ENCODE measurements around the gene PDGFB. TPM values are rescaled to one million over a fixed set of nuclear protein-coding genes. Genes with fewer than 3 reads are reported as not detected.

Gene PDGFB
- total RNA-seq, 1 experiment from 2014 or later = 20.9 TPM

- in situ Hi-C loops (cut with HindIII; ENCODE audit: low pct_unique_long_range_greater_than_20kb, low sequenced_read_pairs) = no loop called here
- DNase-seq (ENCODE audit: low read depth) = no peak
Measured at GRCh38 chr22:39188809-39189208, 56.0 kb downstream of the PDGFB start.

GRCh38 chr22:39185601-39186012 is 59.2 kb downstream of the PDGFB start:
- in situ Hi-C loops (cut with HindIII; ENCODE audit: low pct_unique_long_range_greater_than_20kb, low sequenced_read_pairs) = no loop called here
- no peak for DNase-seq (ENCODE audit: low read depth)

DNA sequence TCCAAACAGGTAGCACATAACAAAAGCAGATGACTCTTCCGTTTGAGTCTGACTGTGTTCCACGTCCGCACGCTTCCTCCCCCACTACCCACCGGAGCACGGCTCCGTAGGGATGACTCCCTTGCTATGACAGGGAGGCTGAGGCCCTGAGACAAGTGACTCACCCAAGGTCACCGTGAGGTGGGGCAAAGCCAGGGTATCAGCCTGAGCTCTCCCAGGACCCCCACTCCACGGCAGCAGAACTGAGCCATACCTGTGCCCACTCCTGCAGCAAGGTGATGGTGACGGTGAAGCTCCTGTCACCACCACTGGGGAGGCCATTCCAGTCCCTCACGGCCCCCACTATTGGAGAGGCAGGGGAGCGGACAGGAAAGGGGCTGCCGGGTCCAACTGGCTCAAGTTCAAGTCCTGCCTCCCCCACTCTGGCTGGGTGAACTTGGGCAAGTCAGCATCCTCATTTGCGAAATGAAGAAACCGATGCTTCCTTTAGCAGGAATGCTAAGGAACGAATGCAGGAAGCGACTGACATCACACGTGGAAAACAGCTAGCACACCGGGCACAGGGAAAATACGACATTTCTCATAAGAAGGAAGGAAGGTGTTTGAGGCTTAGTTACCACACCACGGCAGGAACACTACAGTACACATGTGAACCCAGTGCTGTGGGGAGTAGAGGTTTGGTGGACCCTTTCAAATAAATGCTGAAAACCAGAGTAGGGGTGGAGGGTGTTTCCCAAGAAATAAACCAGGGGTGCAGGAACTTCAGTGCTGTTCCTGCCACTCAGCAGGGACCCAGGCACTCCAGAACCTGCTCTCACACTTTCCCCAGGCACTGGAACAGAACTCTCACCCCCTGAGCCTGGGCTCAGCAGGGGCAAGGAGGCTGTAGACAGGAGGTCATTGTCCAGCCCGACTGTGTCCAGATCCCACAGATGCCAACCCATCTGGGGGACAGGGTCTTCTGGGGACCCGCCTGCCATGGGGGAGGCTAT is 59.9 kb downstream of the PDGFB start:
- peak; percentile 49 for DNase-seq (ENCODE audit: low read depth)
- in situ Hi-C loops (cut with HindIII; ENCODE audit: low pct_unique_long_range_greater_than_20kb, low sequenced_read_pairs) = no loop called here

DNA sequence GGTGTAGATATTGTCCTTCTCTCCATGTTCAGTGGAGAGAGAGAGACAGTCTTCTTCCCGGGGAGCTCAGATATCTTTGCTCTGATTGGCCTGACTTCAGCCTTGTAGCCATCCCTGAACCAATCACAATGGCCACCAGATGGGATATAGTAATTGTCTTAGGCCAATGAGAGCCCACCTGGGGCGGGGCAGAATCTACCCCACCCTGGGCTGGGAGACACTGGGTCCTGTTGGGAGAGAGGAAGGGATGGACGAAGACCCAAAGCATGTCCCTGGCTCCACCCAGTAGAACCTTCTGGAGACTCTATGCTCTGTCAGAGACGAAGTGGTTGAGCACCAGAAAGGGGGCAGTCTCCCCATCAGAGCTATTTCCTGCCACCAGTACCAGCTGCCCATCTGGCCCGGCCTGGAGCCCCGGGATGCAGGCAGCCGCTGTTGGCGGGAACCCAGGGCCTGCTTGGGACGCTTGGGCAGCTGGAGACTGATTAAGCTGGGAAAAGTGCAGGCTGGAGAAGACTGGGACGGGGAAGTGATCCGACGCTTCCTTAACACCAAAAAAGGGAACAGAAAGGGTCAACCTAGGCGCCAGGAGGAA is 60.7 kb downstream of the PDGFB start:
- DNase-seq (ENCODE audit: low read depth) = peak; percentile 83

DNA sequence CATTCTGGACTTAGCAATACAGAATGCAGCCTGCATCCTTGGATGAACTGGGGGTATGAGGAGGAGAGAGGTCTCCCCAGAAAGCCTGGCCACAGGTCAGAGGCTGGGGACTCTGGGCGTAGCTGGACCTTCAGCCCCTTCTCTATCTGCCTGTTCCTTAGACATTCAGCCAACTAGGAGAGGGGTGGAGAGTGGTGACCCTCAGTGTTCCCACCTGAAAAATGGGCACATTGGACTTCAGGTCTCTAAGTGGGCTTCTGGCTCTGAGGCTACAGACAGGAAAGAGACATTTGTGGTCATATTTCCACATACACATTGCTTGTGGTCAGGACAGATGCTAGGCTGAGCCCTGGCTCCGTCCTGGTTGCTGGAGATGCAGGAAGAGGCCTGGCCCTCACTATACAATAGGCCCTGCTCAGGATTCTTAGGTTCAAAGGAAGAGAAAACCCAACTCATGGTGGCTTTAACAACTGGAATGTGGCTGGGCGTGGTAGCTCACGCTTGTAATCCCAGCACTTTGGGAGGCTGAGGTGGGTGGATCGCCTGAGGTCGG is 62.2 kb downstream of the PDGFB start:
- in situ Hi-C loops (cut with HindIII; ENCODE audit: low pct_unique_long_range_greater_than_20kb, low sequenced_read_pairs) = no loop called here
- no peak for DNase-seq (ENCODE audit: low read depth)

More for the DNA sequence above, 60.7 kb downstream of the PDGFB start:
- in situ Hi-C loops (cut with HindIII; ENCODE audit: low pct_unique_long_range_greater_than_20kb, low sequenced_read_pairs) = no loop called here

DNA sequence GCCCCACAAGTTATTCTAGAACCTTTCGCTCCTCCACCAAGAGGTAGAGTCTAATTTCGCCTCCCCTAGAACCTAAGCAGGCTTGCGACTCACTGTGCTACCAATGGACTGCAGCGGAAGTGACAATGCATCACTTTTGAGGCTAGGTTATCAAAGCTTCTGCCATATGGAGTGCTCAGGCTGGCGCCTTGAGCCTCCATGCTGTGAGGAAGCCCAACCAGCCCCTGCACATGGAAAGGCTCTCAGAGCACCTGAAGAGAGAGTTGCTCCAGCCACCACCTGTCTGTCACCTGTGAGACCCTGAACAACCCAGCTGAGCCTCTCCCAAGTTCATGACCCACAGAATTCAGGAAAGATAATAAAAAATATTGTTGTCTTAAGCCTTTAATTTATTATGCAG is 63.0 kb downstream of the PDGFB start:
- in situ Hi-C loops (cut with HindIII; ENCODE audit: low pct_unique_long_range_greater_than_20kb, low sequenced_read_pairs) = no loop called here
- no peak for DNase-seq (ENCODE audit: low read depth)

- no peak for DNase-seq (ENCODE audit: low read depth)
- in situ Hi-C loops (cut with HindIII; ENCODE audit: low pct_unique_long_range_greater_than_20kb, low sequenced_read_pairs) = no loop called here
Measured at GRCh38 chr22:39181356-39181755, 63.4 kb downstream of the PDGFB start.

GRCh38 chr22:39179841-39180335 is 64.9 kb downstream of the PDGFB start:
- no peak for DNase-seq (ENCODE audit: low read depth)
- in situ Hi-C loops (cut with HindIII; ENCODE audit: low pct_unique_long_range_greater_than_20kb, low sequenced_read_pairs) = no loop called here

DNA sequence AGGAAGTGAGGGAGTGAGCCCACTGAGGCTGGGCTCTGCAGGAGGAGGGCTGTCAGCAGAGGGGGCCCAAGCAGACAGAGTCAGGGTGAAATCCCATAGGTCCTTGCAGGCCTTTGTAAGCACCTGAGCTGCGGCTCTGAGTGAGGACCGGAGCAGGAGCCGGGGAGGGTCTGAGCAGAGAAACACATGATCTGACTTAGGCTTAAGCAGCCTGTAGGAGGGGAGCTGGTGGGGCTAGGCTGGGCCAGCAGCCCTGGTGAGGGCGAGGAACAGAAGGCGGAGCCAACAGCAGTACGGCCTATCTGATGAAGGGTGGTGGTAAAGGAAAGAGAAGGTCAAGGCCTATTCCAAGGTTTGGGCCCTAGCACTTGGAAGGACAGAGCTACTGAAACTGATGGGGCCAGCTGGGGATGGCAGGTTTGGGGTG is 65.4 kb downstream of the PDGFB start:
- no peak for DNase-seq (ENCODE audit: low read depth)
- in situ Hi-C loops (cut with HindIII; ENCODE audit: low pct_unique_long_range_greater_than_20kb, low sequenced_read_pairs) = no loop called here

DNA sequence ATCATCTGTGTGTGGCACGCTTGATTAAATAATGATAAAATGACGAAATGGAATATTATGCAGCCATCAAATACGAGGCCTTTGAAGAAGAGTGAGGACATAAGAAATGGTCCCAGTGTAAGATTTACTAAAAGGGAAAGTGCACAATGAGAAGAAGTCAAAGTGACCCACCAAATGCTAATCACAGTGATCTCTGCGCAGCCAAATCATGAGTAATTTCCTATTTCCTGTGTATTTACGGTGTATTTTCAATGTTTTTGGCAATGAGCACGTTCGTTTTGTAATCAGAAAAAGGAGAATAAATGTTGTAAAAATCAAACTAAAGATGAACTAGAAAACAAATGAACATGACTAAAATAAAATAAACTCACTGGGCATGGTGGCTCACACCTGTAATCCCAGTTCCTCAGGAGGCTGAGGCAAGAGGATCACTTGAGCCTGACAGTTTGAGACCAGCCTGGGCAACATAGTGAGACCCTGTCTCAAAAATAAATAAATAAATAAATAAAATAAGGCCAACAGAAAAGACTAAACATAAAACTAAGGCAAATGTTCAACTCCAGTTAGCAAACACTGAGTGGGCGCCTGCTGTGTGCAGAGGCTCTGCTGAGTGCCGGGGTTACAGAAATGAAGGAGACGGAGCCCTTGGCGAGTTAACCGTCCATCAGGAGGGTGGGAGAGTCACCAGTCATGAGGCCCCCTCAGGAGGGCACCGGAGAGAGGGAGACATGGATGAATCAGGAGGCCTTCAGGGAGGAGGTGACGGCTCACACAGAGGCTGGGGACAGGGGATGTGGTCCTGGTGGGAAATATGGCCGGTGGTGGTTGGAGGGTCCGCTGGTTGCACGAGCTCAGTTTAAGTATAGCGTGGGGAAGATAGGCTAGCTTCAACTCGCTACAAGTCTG is 66.3 kb downstream of the PDGFB start:
- DNase-seq (ENCODE audit: low read depth) = no peak
- in situ Hi-C loops (cut with HindIII; ENCODE audit: low pct_unique_long_range_greater_than_20kb, low sequenced_read_pairs) = no loop called here

DNA sequence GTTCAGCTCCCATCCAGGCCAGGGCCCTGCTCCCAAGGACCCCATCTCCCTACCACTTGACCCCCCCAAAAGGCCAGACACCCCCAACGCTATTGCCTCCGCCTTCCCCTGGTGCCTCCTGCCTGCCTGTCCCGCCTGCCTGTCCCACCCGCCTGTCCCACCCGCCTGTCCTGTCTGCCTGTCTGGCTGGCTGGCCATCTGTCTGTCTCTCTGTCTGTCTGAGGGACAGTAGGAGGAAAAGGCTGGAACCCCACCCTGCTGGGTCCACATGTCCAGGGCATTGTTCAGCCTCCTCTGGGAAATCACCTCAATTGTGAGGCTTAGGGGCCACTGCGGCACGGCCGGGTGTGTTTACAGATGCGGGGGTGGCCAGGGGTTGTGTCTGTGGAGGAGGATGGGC is 67.0 kb downstream of the PDGFB start:
- DNase-seq (ENCODE audit: low read depth) = no peak
- in situ Hi-C loops (cut with HindIII; ENCODE audit: low pct_unique_long_range_greater_than_20kb, low sequenced_read_pairs) = no loop called here

- in situ Hi-C loops (cut with HindIII; ENCODE audit: low pct_unique_long_range_greater_than_20kb, low sequenced_read_pairs) = no loop called here
- no peak for DNase-seq (ENCODE audit: low read depth)
Measured at GRCh38 chr22:39177456-39177775, 67.4 kb downstream of the PDGFB start.

DNA sequence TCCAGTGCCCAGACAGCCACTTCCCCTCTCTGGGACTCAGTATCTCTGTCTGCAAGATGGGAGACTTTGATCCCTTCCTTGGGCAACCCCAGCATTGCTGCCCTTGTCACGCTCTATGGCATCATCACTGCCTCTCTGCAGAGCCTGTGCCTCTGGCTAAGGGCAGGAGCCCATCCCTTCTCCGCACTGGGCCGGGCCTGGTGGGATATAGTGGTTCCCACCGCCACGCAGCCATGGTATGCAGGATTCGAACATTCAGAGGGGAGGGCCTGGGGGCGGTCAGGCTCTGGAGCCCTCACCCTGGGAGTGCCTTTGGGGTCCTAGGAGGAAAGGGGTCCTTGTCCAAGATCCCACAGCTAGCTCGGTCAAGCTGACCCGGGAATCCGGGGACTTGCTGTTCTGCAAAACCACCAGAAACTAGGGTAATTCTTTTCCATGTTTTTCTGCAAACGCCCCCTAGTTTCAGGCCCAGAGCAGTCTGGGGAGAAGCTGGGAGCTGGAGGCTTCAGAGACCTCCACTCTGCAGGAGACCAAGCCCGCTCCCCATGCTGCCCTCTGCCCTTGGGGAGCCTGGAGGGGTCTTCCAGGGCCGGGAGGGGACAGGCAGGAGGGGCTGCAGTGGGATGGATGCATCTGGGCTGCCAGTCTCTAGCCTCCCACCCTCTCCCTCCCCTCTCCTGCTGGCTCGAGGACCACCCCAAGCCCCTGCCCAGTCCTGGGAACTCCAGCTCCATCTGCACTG is 67.9 kb downstream of the PDGFB start:
- DNase-seq (ENCODE audit: low read depth) = no peak
- in situ Hi-C loops (cut with HindIII; ENCODE audit: low pct_unique_long_range_greater_than_20kb, low sequenced_read_pairs) = no loop called here

DNA sequence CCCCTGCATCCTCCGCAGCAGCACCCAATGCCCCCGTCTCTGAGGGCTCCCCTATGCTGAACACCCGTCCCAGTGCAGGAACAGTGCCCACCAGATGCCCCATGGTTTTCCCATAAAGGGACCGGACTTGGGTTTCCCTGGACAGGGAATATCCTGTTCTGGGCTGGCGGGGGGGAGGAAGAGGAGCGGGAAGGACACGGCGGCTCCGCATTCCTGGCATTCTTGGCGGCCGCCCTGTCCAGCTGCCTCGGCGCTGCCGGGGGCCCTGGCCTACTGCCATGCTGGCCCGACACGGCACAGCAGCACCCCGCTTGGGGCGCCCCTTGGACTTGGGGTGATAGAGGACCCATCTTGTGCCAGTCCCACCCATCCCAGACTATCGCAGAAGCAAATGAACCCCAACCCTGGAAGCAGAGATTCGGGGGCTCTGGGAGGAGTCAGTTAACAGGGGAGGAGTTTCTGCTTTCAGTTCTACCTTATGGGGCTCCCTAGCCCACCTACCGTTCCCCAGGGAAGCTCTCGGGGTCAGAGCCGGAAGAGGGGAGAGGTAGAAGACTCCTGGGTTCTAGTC is 68.6 kb downstream of the PDGFB start:
- in situ Hi-C loops (cut with HindIII; ENCODE audit: low pct_unique_long_range_greater_than_20kb, low sequenced_read_pairs) = no loop called here
- DNase-seq (ENCODE audit: low read depth) = peak; percentile 63

- DNase-seq (ENCODE audit: low read depth) = peak; percentile 54
- in situ Hi-C loops (cut with HindIII; ENCODE audit: low pct_unique_long_range_greater_than_20kb, low sequenced_read_pairs) = no loop called here
Measured at GRCh38 chr22:39175353-39176142, 69.2 kb downstream of the PDGFB start.

GRCh38 chr22:39174498-39175352 is 70.1 kb downstream of the PDGFB start:
- peak; percentile 90 for DNase-seq (ENCODE audit: low read depth)
- in situ Hi-C loops (cut with HindIII; ENCODE audit: low pct_unique_long_range_greater_than_20kb, low sequenced_read_pairs) = no loop called here

Data from Caki2 (cell line).